PFSK-1 (cell line): ENCODE results near the gene TBC1D10B.

Source experiments
- POLR2AphosphoS5 ChIP-seq: IDR thresholded peaks from 2 replicates; pipeline ENCODE4 v1.6.1; 2012; ENCODE audit warnings: low read depth, mild to moderate bottlenecking, control low read depth, low read length, moderate library complexity
- REST ChIP-seq, 2 experiments: IDR thresholded peaks; 2 replicates each; pipeline versions ENCODE4 v1.6.1 to v1.8.0; 2011 to 2012; ENCODE audit warnings: low read depth in 2 of 2, low read length in 2 of 2, control low read depth in 1 of 2, inconsistent platforms in 1 of 2, mild to moderate bottlenecking in 1 of 2, moderate library complexity in 1 of 2; ENCODE audit not compliant: insufficient read depth in 1 of 2

GRCh38 chr16:30379158-30379783 is 9.0 kb upstream of the TBC1D10B start:
- TF ChIP-seq POLR2AphosphoS5 (no peak), REST (IDR thresholded peaks at IDR 0.05; ENCODE audit: insufficient read depth in 1 of 2, low read depth in 2 of 2, low read length in 2 of 2) (no peak)
